Gastroesophageal sphincter (tissue), 3 donors: ENCODE measurements around the gene SNCAIP.

Experiments
- EP300 ChIP-seq: sonication (generic); formaldehyde crosslinking; IDR thresholded peaks from one replicate; pipeline ENCODE4 v1.6.1; 2017; ENCODE audit warnings: antibody characterized with exemption, mild to moderate bottlenecking
- POLR2A ChIP-seq, 2 donors: fragments of 450-650 bp; IDR thresholded peaks; one replicate each; pipeline ENCODE4 v1.6.1; 2017; ENCODE audit warnings: antibody characterized with exemption in 2 of 2, mild to moderate bottlenecking in 2 of 2, moderate library complexity in 1 of 2
- TF ChIP-seq, protein P1 (sequence below), 4 experiments: fragments of 200-600 bp in 2 of 4; fragments of 450-650 bp in 2 of 4; sonication (generic) in 1 of 4; IDR thresholded peaks; one replicate each; pipeline ENCODE4 v1.5.1; 2017 to 2019; ENCODE audit warnings: antibody characterized with exemption in 4 of 4, mild to moderate bottlenecking in 2 of 4, moderate library complexity in 2 of 4

DNA sequence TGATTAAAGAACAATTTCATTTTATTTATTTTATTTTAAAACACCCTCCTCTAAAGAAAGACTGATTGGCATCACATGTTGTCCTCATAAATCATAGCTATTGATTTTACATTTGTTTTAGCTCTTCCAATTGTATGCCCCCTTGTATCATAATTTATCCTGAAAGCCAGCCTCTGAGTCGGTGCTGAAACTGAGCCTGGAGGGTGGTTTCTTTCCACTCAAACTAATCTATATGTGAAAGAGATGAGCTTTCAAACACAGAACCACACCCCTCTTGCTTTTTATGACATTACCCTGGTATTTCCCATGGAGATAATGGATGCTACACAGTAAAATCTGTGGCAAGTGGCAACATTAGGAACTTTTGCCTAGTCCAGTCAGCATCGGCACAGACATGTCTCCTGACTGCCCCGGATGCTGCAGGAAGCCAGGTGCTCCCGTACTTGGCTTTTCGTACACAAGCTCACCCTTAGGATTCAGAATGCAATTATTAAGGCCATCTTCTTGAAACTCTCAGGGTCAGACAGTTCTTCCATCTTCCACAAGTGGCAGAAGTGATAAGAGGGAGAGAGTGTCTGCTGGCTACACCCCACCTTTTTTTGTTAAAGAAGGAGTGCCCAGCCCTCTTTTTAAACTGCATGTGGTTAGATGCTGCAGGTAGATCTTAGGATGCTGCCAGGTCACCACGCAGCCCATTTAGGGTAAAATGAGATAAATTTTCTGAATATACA, 91.1 kb downstream of the SNCAIP start:
- no peak for TF ChIP-seq POLR2A (IDR thresholded peaks at IDR 0.05)
- TF ChIP-seq, protein P1, sequence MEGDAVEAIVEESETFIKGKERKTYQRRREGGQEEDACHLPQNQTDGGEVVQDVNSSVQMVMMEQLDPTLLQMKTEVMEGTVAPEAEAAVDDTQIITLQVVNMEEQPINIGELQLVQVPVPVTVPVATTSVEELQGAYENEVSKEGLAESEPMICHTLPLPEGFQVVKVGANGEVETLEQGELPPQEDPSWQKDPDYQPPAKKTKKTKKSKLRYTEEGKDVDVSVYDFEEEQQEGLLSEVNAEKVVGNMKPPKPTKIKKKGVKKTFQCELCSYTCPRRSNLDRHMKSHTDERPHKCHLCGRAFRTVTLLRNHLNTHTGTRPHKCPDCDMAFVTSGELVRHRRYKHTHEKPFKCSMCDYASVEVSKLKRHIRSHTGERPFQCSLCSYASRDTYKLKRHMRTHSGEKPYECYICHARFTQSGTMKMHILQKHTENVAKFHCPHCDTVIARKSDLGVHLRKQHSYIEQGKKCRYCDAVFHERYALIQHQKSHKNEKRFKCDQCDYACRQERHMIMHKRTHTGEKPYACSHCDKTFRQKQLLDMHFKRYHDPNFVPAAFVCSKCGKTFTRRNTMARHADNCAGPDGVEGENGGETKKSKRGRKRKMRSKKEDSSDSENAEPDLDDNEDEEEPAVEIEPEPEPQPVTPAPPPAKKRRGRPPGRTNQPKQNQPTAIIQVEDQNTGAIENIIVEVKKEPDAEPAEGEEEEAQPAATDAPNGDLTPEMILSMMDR (IDR thresholded peaks at IDR 0.05) = no peak
- TF ChIP-seq EP300 = no peak
